Stimulated activated naive CD8-positive, alpha-beta T cell treated with anti-CD3 and anti-CD28 coated beads, Interleukin-15, amount 100 ng/mL, for 72 hours (primary cell): Measurements from ENCODE around the gene ATP12A.

Experiments
- ATAC-seq: fragments of 150-1000 bp; cut with Tn5 transposase; 2 replicates; pipeline ENCODE4 v1.10.0; 2021; ENCODE audit warnings: mild to moderate bottlenecking, moderate library complexity
- DNase-seq, 2 donors: peaks; one replicate each; pipeline ENCODE4 v3.0.0; 2021 to 2022
- H3K27ac Mint-ChIP-seq, 2 donors: one replicate each; pipeline ENCODE4 v1.8.0; 2022; ENCODE audit warnings: mild to moderate bottlenecking in 2 of 2, mixed read lengths in 2 of 2, moderate library complexity in 2 of 2
- H3K27me3 Mint-ChIP-seq: one replicate; pipeline ENCODE4 v1.8.0; 2022; ENCODE audit warnings: mixed read lengths
- H3K4me1 Mint-ChIP-seq: one replicate; pipeline ENCODE4 v1.8.0; 2022; ENCODE audit warnings: mild to moderate bottlenecking, mixed read lengths
- H3K4me3 Mint-ChIP-seq, 2 donors: one replicate each; pipeline ENCODE4 v1.8.0; 2022; ENCODE audit warnings: mild to moderate bottlenecking in 2 of 2, mixed read lengths in 2 of 2, moderate library complexity in 1 of 2
- H3K9me3 Mint-ChIP-seq, 2 donors: one replicate each; pipeline ENCODE4 v1.8.0; 2022; ENCODE audit warnings: mixed read lengths in 2 of 2

ATP12A gene

DNA sequence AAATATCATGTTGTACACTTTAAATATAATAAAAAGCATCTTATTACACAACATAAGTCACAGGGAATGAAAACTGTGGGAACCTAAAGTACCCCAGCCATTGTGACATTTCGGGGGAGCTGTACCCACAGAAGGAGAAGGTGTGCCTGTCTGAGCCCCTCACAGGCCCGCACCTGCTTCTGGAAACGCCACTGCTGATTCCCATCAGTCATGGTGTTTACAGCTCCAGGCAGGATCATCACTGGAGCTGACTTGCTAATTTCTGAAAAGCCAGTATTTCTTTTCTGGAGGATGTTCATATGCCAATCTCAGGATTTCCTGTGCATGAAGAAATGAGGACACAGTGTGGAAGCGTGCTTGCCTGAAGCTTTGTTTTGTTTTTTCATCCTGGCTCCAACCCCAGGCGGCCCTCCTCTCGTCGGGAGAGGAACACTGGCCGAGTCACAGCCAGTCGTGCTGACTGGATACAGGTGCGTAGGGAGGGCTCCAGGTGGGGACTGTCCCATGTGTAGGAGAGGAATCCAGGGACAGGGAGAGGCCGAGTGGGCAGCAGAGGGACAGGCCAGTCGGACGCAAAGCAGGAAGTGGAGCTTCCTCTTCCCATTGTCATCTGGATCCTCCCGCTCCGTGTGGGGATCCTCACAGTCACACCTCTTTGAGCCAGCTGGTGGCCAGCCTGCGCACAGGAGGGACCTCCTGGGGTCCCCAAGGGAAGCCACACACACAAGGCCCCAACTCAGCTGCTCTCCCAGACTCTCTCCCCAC, 4.2 kb upstream of the ATP12A start:
- H3K27ac Mint-ChIP-seq = no peak overlapping the region
- peaks cover 84% of the 10 kb centered on the region for H3K27me3 Mint-ChIP-seq

DNA sequence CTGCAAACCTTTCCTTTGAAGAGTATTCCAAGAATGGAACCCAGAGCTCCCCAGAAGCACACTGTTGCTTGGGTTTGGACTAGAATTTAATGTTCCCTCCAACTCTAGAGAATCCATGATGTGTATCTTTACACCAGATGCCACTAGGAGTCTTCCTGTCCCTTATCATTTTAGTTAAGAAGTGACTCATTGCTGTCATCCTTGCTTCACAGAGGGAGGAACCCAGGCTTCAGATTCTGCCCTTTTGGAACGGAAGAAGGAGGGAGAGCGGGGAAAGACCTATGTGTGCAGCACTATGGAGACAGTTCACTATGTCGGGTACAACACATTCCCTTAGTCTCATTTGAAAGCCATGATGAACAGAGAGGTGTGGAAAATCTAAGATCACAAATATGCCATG, 2.1 kb upstream of the ATP12A start:
- no peak for DNase-seq
- no peak for ATAC-seq
- Mint-ChIP-seq H3K27ac (no peak overlapping the region), H3K4me1 (peaks cover 12% of the 10 kb centered on the region), H3K27me3 (peaks cover 74% of the 10 kb centered on the region), H3K9me3 (no peaks in the 10 kb centered on the region), H3K4me3 (no peak overlapping the region)

More for the DNA sequence above, 4.2 kb upstream of the ATP12A start:
- no peaks in the 10 kb centered on the region for H3K9me3 Mint-ChIP-seq
- no peak for DNase-seq
- H3K4me3 Mint-ChIP-seq = no peak overlapping the region
- ATAC-seq = no peak
- peaks cover 22% of the 10 kb centered on the region for H3K4me1 Mint-ChIP-seq

DNA sequence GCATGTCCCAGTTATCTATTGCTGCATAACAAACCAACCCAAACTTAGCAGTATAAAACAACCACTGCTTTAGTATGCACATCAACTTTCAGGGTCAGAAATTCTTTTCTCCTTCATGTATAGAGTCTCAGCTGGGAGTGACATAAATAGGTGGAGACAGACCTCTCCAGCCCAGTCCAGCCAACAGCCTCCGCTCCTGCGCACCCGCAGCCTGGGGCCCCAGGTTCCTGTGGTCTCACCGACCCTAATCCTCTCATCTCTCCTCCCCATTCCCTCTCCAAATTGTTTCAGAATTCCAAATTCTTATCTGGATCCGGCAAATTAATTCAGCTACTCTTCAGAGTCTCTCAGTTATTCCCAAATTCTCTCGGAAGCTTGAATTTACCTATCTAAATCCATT, 522 bp upstream of the ATP12A start:
- Mint-ChIP-seq H3K4me1 (peaks cover 27% of the 10 kb centered on the region), H3K27ac (no peak overlapping the region), H3K27me3 (peaks cover 64% of the 10 kb centered on the region), H3K9me3 (no peaks in the 10 kb centered on the region), H3K4me3 (peak overlapping the region; percentile 65 to 74)
- ATAC-seq = no peak
- no peak for DNase-seq

DNA sequence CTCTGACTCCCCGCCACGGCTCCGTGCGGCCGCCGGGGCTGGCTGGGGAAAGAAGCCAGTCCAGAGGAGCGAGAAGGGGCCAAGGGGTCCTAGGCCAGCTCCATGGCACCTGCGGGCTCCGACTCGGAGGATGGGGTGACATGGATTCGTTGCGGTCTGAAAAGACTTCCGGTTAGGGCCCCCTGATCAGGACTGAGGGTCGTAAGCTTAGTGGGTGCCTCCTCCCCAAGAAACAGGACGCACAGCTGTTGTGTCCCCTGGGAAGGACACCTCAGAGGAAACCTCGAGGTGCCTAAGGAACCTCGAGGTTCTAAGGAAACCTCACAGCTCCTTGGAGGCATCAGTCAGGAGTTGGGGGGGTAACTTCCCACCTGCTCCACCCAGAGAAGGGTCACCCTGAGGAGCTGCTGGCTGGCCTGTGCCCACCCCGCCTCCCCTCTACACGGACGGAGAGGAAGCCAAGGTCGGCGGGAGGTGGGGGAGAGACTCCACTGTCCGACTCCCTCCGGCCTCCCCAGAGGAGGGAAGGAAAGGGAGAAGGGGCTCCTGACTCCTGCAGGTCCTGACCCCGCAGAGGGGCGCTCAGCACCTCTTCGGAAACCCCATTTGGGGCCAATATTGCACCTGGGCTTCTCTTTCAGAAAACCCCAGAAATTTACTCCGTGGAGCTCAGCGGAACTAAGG, 855 bp downstream of the ATP12A start:
- no peak for DNase-seq
- Mint-ChIP-seq H3K4me1 (peaks cover 39% of the 10 kb centered on the region), H3K27ac (no peak overlapping the region), H3K27me3 (peaks cover 67% of the 10 kb centered on the region), H3K4me3 (peak overlapping the region in 1 of 2 donors; percentile 6), H3K9me3 (no peaks in the 10 kb centered on the region)
- ATAC-seq = no peak

DNA sequence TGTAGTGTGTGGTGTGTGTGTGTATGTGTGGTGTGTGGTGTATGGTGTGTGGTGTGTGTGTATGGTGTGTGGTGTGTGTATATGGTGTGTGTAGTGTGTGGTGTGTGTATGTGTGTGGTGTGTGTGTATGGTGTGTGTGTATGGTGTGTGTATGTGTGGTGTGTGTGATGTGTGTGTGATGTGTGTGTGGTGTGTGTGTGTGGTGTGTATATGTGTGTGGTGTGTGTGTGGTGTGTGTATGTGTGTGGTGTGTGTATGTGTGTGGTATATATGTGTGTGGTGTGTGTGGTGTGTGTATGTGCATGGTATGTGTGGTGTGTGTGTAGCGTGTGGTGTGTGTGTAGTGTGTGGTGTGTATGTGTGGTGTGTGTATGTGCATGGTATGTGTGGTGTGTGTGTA, 1.7 kb downstream of the ATP12A start:
- H3K4me1 Mint-ChIP-seq = peaks cover 39% of the 10 kb centered on the region
- DNase-seq (no peak), ATAC-seq (no peak)
- no peak overlapping the region for H3K4me3 Mint-ChIP-seq
- peaks cover 67% of the 10 kb centered on the region for H3K27me3 Mint-ChIP-seq
- H3K9me3 Mint-ChIP-seq = no peaks in the 10 kb centered on the region
- no peak overlapping the region for H3K27ac Mint-ChIP-seq

DNA sequence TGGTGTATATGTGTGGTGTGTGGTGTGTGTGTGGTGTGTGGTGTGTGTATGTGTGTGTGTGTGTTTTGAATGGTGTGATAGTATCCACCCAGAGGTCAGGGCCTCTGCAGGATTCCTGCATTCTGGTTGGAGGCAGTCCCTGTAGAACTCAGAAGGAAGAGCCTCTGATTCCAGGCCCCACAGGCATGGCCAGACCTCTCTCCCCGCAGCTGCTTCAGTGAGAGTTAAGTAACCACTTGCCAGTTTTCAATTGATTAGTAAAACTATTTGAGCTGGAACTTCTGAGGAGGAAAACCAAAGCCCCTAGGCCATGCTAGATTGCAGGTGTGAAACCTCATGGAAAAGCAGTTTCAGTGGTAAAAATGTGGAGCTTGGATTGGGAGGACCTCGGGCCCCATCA, 2.1 kb downstream of the ATP12A start:
- peaks cover 39% of the 10 kb centered on the region for H3K4me1 Mint-ChIP-seq
- H3K27me3 Mint-ChIP-seq = peaks cover 67% of the 10 kb centered on the region
- ATAC-seq (no peak), DNase-seq (no peak)
- no peak overlapping the region for H3K4me3 Mint-ChIP-seq
- H3K9me3 Mint-ChIP-seq = no peaks in the 10 kb centered on the region
- no peak overlapping the region for H3K27ac Mint-ChIP-seq

DNA sequence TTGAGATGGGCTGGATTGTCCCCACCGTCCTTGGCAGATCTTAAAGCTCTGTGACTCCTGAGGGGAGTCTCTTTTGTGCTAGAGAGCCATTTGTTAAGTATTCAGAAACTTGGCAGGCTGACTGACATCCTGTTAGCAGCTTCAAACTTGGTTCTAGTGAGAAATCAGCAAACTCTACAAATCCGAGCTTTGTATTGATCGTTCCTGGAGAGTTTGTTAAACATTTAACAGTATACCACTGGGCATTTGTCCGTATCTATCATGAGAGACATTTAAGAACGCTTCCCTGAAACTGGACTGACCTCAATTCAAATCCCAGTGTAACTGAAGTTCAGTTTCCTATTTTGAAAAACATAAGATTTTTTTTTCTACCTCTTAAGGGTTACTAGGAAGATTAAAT, 3.1 kb downstream of the ATP12A start:
- Mint-ChIP-seq H3K27me3 (peaks cover 67% of the 10 kb centered on the region), H3K27ac (no peak overlapping the region), H3K4me1 (peaks cover 39% of the 10 kb centered on the region), H3K4me3 (no peak overlapping the region), H3K9me3 (no peaks in the 10 kb centered on the region)
- ATAC-seq (no peak), DNase-seq (no peak)

DNA sequence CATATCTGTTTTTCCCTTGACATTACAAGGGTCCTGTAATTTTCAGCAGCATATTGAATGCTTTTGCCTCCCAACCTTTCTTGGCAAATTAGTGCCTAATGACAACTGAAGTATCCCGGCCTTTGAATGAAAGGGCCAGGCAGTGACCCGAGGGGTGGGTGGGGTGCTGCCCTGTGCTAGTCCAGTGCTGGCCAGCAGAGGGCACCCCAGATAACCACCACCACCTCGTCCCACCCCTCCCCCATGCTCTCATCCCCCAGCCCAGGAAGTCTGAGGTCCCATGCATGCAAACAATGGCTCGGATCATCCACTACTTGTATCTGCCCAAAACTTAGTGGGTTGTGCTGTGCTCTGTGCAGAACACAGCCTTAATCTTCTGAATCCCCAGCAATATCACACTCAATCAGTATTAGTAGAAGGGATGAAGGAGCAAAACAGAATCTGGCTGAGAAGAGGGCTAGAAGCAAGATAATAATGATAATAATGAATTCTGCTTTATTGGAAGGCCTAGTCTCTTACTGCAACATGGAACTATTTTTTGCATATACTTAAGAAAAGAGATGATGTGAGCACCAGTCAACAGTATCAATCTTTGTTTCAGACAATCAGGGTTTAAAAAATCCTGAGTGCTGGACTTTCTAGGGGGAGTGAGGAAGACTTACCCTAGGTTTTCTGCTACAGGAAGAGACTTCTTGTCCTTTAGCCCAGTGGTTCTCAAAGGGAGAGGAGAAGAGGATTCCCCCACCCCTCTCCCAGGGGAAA, 3.8 kb downstream of the ATP12A start:
- Mint-ChIP-seq H3K4me3 (peak overlapping the region; percentile 8 to 56), H3K4me1 (peaks cover 39% of the 10 kb centered on the region), H3K27me3 (peaks cover 67% of the 10 kb centered on the region), H3K27ac (no peak overlapping the region), H3K9me3 (no peaks in the 10 kb centered on the region)
- ATAC-seq = peak; percentile 56
- peak; percentile 49 for DNase-seq

DNA sequence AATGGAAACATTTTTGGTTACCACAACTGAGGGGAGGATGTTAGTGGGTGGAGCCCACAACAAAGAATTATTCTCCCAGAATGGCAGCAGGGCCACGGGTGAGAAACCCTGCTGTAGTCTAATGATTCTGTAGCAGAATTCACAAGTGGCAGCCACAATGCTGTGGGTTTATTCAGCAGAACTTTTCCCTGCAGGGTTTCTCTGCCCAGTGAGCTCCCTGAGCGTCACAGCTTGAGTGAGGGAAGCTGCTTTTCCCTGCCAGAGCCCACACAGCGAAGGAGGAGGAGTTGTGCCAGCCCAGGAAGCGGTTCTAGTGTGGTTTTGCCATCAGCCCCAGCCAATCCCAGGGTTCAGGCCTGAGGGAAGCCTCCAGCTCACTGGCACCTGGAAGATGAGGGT, 4.4 kb downstream of the ATP12A start:
- Mint-ChIP-seq H3K4me1 (peaks cover 36% of the 10 kb centered on the region), H3K9me3 (no peaks in the 10 kb centered on the region), H3K27me3 (peaks cover 67% of the 10 kb centered on the region), H3K4me3 (peak overlapping the region; percentile 41 to 56), H3K27ac (no peak overlapping the region)
- ATAC-seq (peak; percentile 76), DNase-seq (peak; percentile 39 to 56)

DNA sequence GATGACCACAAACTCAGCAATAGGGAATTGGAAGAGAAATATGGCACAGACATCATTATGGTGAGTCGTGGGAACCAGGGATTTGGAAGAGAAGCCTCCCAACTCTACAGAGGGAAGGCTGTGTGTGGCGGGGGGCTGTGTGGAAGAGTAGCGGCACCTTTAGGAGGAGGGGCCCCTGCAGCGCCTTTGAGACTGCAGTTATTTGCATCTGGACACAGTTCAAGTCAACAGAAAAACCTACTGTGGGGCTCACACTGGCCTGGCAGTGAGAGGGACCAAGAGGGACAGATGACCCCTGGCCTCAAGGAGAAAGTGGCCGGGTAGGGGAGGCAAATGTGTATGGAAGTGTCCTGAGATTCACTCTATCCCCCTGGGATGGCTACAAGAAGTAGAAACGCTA, 5.1 kb downstream of the ATP12A start:
- Mint-ChIP-seq H3K9me3 (no peaks in the 10 kb centered on the region), H3K27ac (no peak overlapping the region), H3K4me1 (peaks cover 28% of the 10 kb centered on the region), H3K4me3 (peak overlapping the region in 1 of 2 donors; percentile 18), H3K27me3 (peaks cover 67% of the 10 kb centered on the region)
- DNase-seq = no peak
- no peak for ATAC-seq

DNA sequence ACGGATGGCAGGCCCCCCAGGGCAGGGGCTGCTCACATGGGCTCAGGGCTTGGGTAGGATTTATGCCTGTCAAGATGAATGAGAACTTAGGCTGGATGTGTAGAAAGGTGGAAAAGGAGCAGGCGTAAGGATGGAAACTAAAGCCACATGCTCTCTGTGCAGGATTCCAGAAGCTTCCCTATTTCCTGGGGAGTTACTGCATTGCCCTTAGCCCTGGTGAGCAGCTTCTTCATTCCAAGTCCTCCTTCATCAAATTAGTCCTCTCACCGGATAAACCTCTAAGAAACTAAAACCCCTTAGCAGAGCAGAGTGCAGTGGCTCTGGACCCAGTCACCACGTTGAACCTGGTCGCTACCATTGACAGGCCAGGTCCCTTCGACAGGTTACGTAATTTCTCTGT, 7.4 kb downstream of the ATP12A start:
- Mint-ChIP-seq H3K4me1 (peaks cover 27% of the 10 kb centered on the region), H3K9me3 (no peaks in the 10 kb centered on the region), H3K27ac (no peak overlapping the region), H3K4me3 (no peak overlapping the region), H3K27me3 (peaks cover 79% of the 10 kb centered on the region)
- DNase-seq = no peak
- ATAC-seq = no peak

DNA sequence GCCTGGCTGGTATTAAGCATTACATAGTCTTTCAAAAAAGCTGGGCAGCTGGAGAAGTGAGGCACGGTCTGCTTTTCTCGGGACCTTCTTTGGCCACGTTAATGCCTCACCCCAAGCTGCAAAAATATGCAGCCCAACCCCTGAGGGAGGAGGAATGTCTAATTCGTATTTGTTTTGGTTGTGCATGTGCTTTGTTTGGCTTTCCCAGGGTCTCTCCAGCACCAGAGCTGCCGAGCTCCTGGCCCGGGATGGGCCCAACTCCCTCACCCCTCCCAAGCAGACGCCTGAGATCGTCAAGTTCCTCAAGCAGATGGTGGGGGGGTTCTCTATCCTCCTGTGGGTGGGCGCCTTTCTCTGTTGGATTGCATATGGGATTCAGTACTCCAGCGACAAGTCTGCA, 7.9 kb downstream of the ATP12A start:
- ATAC-seq = no peak
- peaks cover 83% of the 10 kb centered on the region for H3K27me3 Mint-ChIP-seq
- no peaks in the 10 kb centered on the region for H3K9me3 Mint-ChIP-seq
- H3K27ac Mint-ChIP-seq = no peak overlapping the region
- no peak overlapping the region for H3K4me3 Mint-ChIP-seq
- H3K4me1 Mint-ChIP-seq = peaks cover 27% of the 10 kb centered on the region
- DNase-seq = no peak

DNA sequence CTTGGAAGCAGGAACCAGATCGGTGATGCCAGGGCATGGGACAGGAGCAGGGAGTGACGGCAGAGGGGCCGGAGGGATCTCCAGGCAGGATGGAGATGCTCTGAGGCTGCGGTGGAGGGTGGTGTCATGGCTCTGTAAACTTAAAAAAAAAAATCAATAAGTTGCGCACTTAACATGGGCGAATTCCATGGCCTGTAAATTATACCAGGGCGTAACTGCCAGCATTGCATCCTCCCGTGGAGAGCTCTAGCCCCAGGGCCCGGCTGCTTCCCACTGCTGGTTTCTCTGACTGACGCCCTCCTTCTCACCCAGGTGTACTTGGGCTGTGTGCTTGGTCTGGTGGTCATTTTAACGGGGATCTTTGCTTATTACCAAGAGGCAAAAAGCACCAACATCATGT, 8.7 kb downstream of the ATP12A start:
- H3K9me3 Mint-ChIP-seq = no peaks in the 10 kb centered on the region
- DNase-seq (no peak), ATAC-seq (no peak)
- peaks cover 91% of the 10 kb centered on the region for H3K27me3 Mint-ChIP-seq
- no peak overlapping the region for H3K4me3 Mint-ChIP-seq
- H3K27ac Mint-ChIP-seq = no peak overlapping the region
- peaks cover 22% of the 10 kb centered on the region for H3K4me1 Mint-ChIP-seq

DNA sequence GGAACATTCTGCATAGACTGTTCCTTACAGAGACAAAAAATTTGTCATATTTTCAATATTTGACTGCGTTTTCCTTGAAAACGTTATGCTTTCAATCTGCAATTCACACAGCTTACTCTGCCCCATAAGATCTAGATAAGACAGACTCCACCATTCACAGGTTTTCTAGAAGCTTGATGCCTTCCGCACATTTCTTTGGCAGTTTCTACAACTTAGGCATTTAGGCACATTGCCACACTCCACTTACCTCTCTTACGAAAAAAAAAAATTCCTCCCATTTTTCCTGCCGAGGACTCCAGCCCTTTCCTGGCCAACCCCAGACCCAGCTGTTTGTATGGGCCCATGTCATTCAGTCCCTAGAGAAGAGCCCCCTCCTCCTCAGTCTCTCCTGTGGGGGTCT, 11.2 kb downstream of the ATP12A start:
- peaks cover 77% of the 10 kb centered on the region for H3K27me3 Mint-ChIP-seq
- no peak overlapping the region for H3K4me3 Mint-ChIP-seq
- DNase-seq (no peak), ATAC-seq (no peak)
- H3K4me1 Mint-ChIP-seq = peaks cover 6% of the 10 kb centered on the region
- no peak overlapping the region for H3K27ac Mint-ChIP-seq
- no peaks in the 10 kb centered on the region for H3K9me3 Mint-ChIP-seq

DNA sequence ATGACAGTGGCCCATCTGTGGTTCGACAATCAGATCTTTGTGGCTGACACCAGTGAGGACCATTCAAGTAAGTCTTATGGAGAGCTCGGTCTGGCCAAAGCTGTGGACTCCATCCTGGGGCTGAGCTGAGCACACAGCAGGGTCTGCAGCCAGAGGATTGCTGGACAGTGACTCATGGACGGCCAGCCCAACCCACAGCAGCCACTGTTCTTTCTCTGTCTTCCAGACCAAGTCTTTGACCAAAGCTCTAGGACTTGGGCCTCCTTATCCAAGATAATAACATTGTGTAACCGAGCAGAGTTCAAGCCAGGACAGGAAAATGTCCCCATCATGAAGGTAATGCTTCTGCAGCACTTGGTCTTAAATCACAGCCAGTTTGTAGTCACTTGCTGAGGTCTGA, 12.4 kb downstream of the ATP12A start:
- ATAC-seq (no peak), DNase-seq (no peak)
- peaks cover 65% of the 10 kb centered on the region for H3K27me3 Mint-ChIP-seq
- H3K27ac Mint-ChIP-seq = no peak overlapping the region
- peaks cover 6% of the 10 kb centered on the region for H3K4me1 Mint-ChIP-seq
- H3K9me3 Mint-ChIP-seq = no peaks in the 10 kb centered on the region
- no peak overlapping the region for H3K4me3 Mint-ChIP-seq
